H1 (cell line): ENCODE data around the gene CST9L. TPM values are rescaled to one million over a fixed set of nuclear protein-coding genes. Genes with fewer than 3 reads are reported as not detected.

ENCODE experiments used
- CTCF ChIA-PET: fragments of 300-600 bp; sonication (Branson Sonifier 250); formaldehyde crosslinking; loops from one replicate; lab custom pipeline; 2021; ENCODE audit not compliant: partially characterized antibody; lab: Charles Lee
- POLR2A ChIA-PET: fragments of 300-600 bp; sonication (Branson Sonifier 250); formaldehyde crosslinking; loops from one replicate; lab custom pipeline; 2021; ENCODE audit warnings: inconsistent platforms; ENCODE audit not compliant: partially characterized antibody; lab: Charles Lee
- DNase-seq, 2 experiments: peaks; one replicate each; pipeline versions ENCODE4 v3.0.0 to v3.0.0-alpha.2; 2010 to 2022; ENCODE audit warnings: low spot score in 2 of 2, low read depth in 1 of 2, mixed read lengths in 1 of 2
- FAIRE-seq: peaks from 2 replicates; lab custom pipeline; 2011; peaks lifted over from hg19 to GRCh38; lab: Jason Lieb, UNC
- H2AFZ ChIP-seq: 2 replicates; pipeline ENCODE4 v1.8.1; 2012; ENCODE audit warnings: low read length, inconsistent platforms
- H2AK5ac ChIP-seq: 2 replicates; pipeline ENCODE4 v1.6.1; 2013; ENCODE audit warnings: low read depth, low read length
- H2BK120ac ChIP-seq: replicated peaks from 2 replicates; pipeline ENCODE3; 2013; ENCODE audit warnings: low read depth, low read length, inconsistent platforms
- H2BK12ac ChIP-seq: 2 replicates; pipeline ENCODE4 v1.6.1; 2013; ENCODE audit warnings: low read depth, low read length
- H2BK15ac ChIP-seq: 2 replicates; pipeline ENCODE4 v1.6.1; 2013; ENCODE audit warnings: low read length
- H2BK20ac ChIP-seq: 2 replicates; pipeline ENCODE4 v1.6.1; 2013; ENCODE audit warnings: low read length
- H2BK5ac ChIP-seq: 2 replicates; pipeline ENCODE4 v1.6.1; 2013; ENCODE audit warnings: low read depth, low read length
- H3K14ac ChIP-seq: 2 replicates; pipeline ENCODE4 v1.6.1; 2013; ENCODE audit warnings: inconsistent platforms; ENCODE audit not compliant: insufficient read length
- H3K18ac ChIP-seq: 2 replicates; pipeline ENCODE4 v1.6.1; 2013; ENCODE audit warnings: low read length; ENCODE audit errors: extremely low read depth
- H3K23ac ChIP-seq: 2 replicates; pipeline ENCODE4 v1.6.1; 2013; ENCODE audit warnings: inconsistent platforms; ENCODE audit not compliant: insufficient read length
- H3K23me2 ChIP-seq: 2 replicates; pipeline ENCODE4 v1.6.1; 2013; ENCODE audit warnings: low read depth, low read length
- H3K27ac ChIP-seq: 2 replicates; pipeline ENCODE4 v1.6.1; 2011; ENCODE audit warnings: low read depth, low read length, inconsistent platforms
- H3K27me3 ChIP-seq, 4 experiments: replicated peaks in 1 of 4; 1 replicate in 1 of 4; 2 replicates in 3 of 4; pipeline versions ENCODE4 v1.6.1 to v1.8.1; 2011 to 2013; ENCODE audit warnings: low read length in 3 of 4, mild to moderate bottlenecking in 3 of 4, inconsistent platforms in 2 of 4, mixed read lengths in 2 of 4, moderate library complexity in 1 of 4; ENCODE audit not compliant: control insufficient read depth in 3 of 4, insufficient read depth in 3 of 4; ENCODE audit errors: extremely low read depth in 1 of 4
- H3K36me3 ChIP-seq, 4 experiments: 2 replicates each; pipeline versions ENCODE4 v1.6.1 to v1.8.1; 2011 to 2013; ENCODE audit warnings: mild to moderate bottlenecking in 4 of 4, low read length in 3 of 4, moderate library complexity in 2 of 4, control low read depth in 1 of 4, inconsistent platforms in 1 of 4; ENCODE audit not compliant: insufficient read depth in 4 of 4, control insufficient read depth in 2 of 4
- H3K4ac ChIP-seq: replicated peaks from 2 replicates; pipeline ENCODE3; 2013; ENCODE audit warnings: low read length, low read depth, mixed read lengths, inconsistent platforms; ENCODE audit not compliant: insufficient read length
- H3K4me1 ChIP-seq, 4 experiments: replicated peaks in 1 of 4; 1 replicate in 1 of 4; 2 replicates in 3 of 4; pipeline versions ENCODE4 v1.6.1 to v1.8.1; 2011 to 2013; ENCODE audit warnings: low read length in 3 of 4, inconsistent platforms in 2 of 4, mixed read lengths in 1 of 4; ENCODE audit not compliant: insufficient read depth in 4 of 4, control insufficient read depth in 3 of 4
- H3K4me2 ChIP-seq, 2 experiments: 2 replicates each; pipeline versions ENCODE4 v1.6.1 to v1.8.1; 2011 to 2013; ENCODE audit warnings: low read depth in 2 of 2, low read length in 2 of 2, control low read depth in 1 of 2, inconsistent platforms in 1 of 2, mild to moderate bottlenecking in 1 of 2; ENCODE audit not compliant: insufficient read depth in 1 of 2
- H3K4me3 ChIP-seq, 4 experiments: fragments of 200-600, 300-600 bp in 1 of 4; sonication (generic), shearing (Covaris generic), sonication (Bioruptor Twin) in 1 of 4; 2 replicates each; pipeline versions ENCODE4 v1.5.1 to v1.8.1; 2011 to 2016; ENCODE audit warnings: low read length in 4 of 4, low read depth in 3 of 4, control low read depth in 2 of 4, inconsistent platforms in 2 of 4, mild to moderate bottlenecking in 2 of 4, mixed read lengths in 1 of 4, moderate library complexity in 1 of 4; ENCODE audit not compliant: insufficient read depth in 2 of 4; ENCODE audit errors: extremely low read depth in 1 of 4
- H3K56ac ChIP-seq: replicated peaks from 2 replicates; pipeline ENCODE3; 2013; ENCODE audit warnings: low read depth, mild to moderate bottlenecking, mixed read lengths, low read length, inconsistent platforms; ENCODE audit not compliant: insufficient read length
- H3K79me1 ChIP-seq: 2 replicates; pipeline ENCODE4 v1.6.1; 2013; ENCODE audit warnings: low read depth, low read length, control low read depth
- H3K79me2 ChIP-seq, 2 experiments: 2 replicates each; pipeline versions ENCODE4 v1.6.1 to v1.8.1; 2012 to 2013; ENCODE audit warnings: low read length in 2 of 2, mild to moderate bottlenecking in 2 of 2, inconsistent platforms in 1 of 2; ENCODE audit not compliant: insufficient read depth in 2 of 2, control insufficient read depth in 1 of 2
- H3K9ac ChIP-seq, 4 experiments: replicated peaks in 1 of 4; 1 replicate in 1 of 4; 2 replicates in 3 of 4; pipeline versions ENCODE4 v1.6.1 to v1.8.1; 2011 to 2013; ENCODE audit warnings: low read depth in 3 of 4, low read length in 3 of 4, control low read depth in 2 of 4, mild to moderate bottlenecking in 2 of 4, moderate library complexity in 2 of 4, inconsistent platforms in 1 of 4; ENCODE audit errors: extremely low read depth in 1 of 4
- H3K9me3 ChIP-seq, 2 experiments: 2 replicates each; pipeline versions ENCODE4 v1.6.1 to v1.8.1; 2012 to 2013; ENCODE audit warnings: mild to moderate bottlenecking in 2 of 2, moderate library complexity in 2 of 2, control low read depth in 1 of 2, inconsistent platforms in 1 of 2, low read depth in 1 of 2, low read length in 1 of 2, mixed read lengths in 1 of 2; ENCODE audit not compliant: insufficient read depth in 2 of 2
- H4K20me1 ChIP-seq, 2 experiments: replicated peaks in 1 of 2; 2 replicates each; pipeline versions ENCODE3 to v1.8.1; 2011 to 2013; ENCODE audit warnings: inconsistent platforms in 2 of 2, low read length in 2 of 2, mild to moderate bottlenecking in 1 of 2; ENCODE audit not compliant: insufficient read depth in 2 of 2, control insufficient read depth in 1 of 2
- H4K5ac ChIP-seq: 2 replicates; pipeline ENCODE4 v1.6.1; 2013; ENCODE audit warnings: low read length, low read depth, mixed read lengths, inconsistent platforms; ENCODE audit not compliant: insufficient read length
- H4K8ac ChIP-seq: 2 replicates; pipeline ENCODE4 v1.8.0; 2013; ENCODE audit warnings: mild to moderate bottlenecking, moderate library complexity, low read length, inconsistent platforms; ENCODE audit not compliant: insufficient read depth; ENCODE audit errors: extremely low read depth
- H4K91ac ChIP-seq: replicated peaks from 2 replicates; pipeline ENCODE3; 2013; ENCODE audit warnings: low read length, mixed read lengths, inconsistent platforms; ENCODE audit not compliant: insufficient read length
- EGR1 ChIP-seq: IDR thresholded peaks from 2 replicates; pipeline ENCODE4 v1.6.1; 2011; ENCODE audit warnings: low read depth, low read length, borderline replicate concordance
- EP300 ChIP-seq, 2 experiments: IDR thresholded peaks; 1 replicate in 1 of 2; 2 replicates in 1 of 2; pipeline ENCODE4 v1.6.1; 2011 to 2012; ENCODE audit warnings: low read depth in 2 of 2, low read length in 2 of 2, mild to moderate bottlenecking in 2 of 2, borderline replicate concordance in 1 of 2, inconsistent platforms in 1 of 2, moderate library complexity in 1 of 2
- GTF2F1 ChIP-seq: IDR thresholded peaks from 2 replicates; pipeline ENCODE4 v1.6.1; 2012; ENCODE audit warnings: low read depth, low read length, improper control_type of control experiment, borderline replicate concordance
- MAFK ChIP-seq: IDR thresholded peaks from 2 replicates; pipeline ENCODE4 v1.6.1; 2012; ENCODE audit warnings: low read depth, mild to moderate bottlenecking, improper control_type of control experiment, low read length
- RFX5 ChIP-seq: IDR thresholded peaks from 2 replicates; pipeline ENCODE4 v1.6.1; 2011; ENCODE audit warnings: low read depth, low read length, improper control_type of control experiment, borderline replicate concordance
- RNF2 ChIP-seq: fragments of 200-900, 300-1000 bp; sonication (generic); IDR thresholded peaks from 2 replicates; pipeline ENCODE4 v1.7.1; 2016; ENCODE audit warnings: borderline replicate concordance, low read depth, mild to moderate bottlenecking, antibody characterized with exemption, low read length; ENCODE audit not compliant: poor library complexity, severe bottlenecking; ENCODE audit errors: missing control alignments
- SP1 ChIP-seq: IDR thresholded peaks from 2 replicates; pipeline ENCODE4 v1.6.1; 2011; ENCODE audit warnings: low read depth, low read length
- polyA plus RNA-seq, 7 experiments: library from polyadenylated mRNA; depleted of rRNA in 3 of 7; stranded (reverse) in 5 of 7; unstranded in 2 of 7; fragments of >200 nt in 5 of 7; fragments of 200-250 nt in 2 of 7; gene quantifications; 1 replicate in 5 of 7; 2 replicates in 1 of 7; 4 replicates in 1 of 7; pipeline versions ENCODE4 v1.2.1 to v1.2.3, GENCODE V29; 2011 to 2013; ENCODE audit warnings: missing spikeins in 2 of 7, mixed read lengths in 2 of 7
- total RNA-seq: library from RNA; stranded (reverse); fragmentation: NEBNext Ultra II Directional; extraction: Animal tissue kit (Norgen Biotek cat#: 25700); gene quantifications from 2 replicates; pipeline ENCODE4 v1.2.1, GENCODE V29; 2021
- TF ChIP-seq, protein P1 (sequence below): IDR thresholded peaks from 2 replicates; pipeline ENCODE4 v1.6.1; 2012; ENCODE audit warnings: inconsistent platforms
- TF ChIP-seq, protein P2 (sequence below): IDR thresholded peaks from 2 replicates; pipeline ENCODE4 v1.6.1; 2012; ENCODE audit warnings: inconsistent platforms

Gene CST9L
- total and polyA plus RNA-seq, 2 of the 8 experiments (the other 6 are each of a cell fraction or from before 2014, with no cell fraction given), result not detected

DNA sequence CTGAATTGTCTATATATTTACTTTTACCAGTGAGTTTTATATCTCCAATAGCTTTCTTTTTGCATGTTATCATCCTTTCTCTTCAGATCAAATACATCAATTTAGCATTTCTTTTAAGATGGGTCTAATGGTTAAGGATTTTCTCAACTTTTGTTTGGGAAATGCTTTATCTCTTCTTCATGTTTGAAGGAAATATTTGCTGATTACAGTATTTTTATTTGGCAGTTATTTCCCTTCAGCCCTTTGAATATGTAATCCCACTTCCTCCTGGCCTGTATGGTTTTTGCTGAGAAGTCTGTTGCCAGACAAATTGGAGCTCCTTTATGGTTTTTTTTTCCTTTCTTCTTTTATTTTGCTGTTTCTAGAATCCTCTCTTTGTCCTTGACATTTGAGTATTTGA, 6.7 kb upstream of the CST9L start:
- H4K20me1 ChIP-seq, result no peaks in the 10 kb centered on the region
- H3K27ac ChIP-seq, result no peak overlapping the region
- no peak overlapping the region for H3K56ac ChIP-seq
- no peak overlapping the region for H2BK12ac ChIP-seq
- H4K91ac ChIP-seq, result no peak overlapping the region
- H4K5ac ChIP-seq, result no peak overlapping the region
- H2AK5ac ChIP-seq, result no peak overlapping the region
- TF ChIP-seq EP300 (IDR thresholded peaks at IDR 0.05; ENCODE audit: borderline replicate concordance in 1 of 2, low read depth in 2 of 2, low read length in 2 of 2) (no peak), SP1 (no peak), MAFK (no peak), RNF2 (no peak), RFX5 (no peak), GTF2F1 (no peak), EGR1 (no peak)
- TF ChIP-seq, protein P1, sequence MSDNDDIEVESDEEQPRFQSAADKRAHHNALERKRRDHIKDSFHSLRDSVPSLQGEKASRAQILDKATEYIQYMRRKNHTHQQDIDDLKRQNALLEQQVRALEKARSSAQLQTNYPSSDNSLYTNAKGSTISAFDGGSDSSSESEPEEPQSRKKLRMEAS, result no peak
- TF ChIP-seq, protein P2, sequence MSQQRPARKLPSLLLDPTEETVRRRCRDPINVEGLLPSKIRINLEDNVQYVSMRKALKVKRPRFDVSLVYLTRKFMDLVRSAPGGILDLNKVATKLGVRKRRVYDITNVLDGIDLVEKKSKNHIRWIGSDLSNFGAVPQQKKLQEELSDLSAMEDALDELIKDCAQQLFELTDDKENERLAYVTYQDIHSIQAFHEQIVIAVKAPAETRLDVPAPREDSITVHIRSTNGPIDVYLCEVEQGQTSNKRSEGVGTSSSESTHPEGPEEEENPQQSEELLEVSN, result no peak
- H3K9me3 ChIP-seq, result no peaks in the 10 kb centered on the region
- no peak overlapping the region for H2BK120ac ChIP-seq
- H3K79me2 ChIP-seq, result no peaks in the 10 kb centered on the region
- FAIRE-seq, result no peak
- ChIA-PET POLR2A (no interaction called here), CTCF (no interaction called here)
- no peak overlapping the region for H3K18ac ChIP-seq
- H3K23me2 ChIP-seq, result no peaks in the 10 kb centered on the region
- no peak for DNase-seq
- H3K36me3 ChIP-seq, result no peaks in the 10 kb centered on the region
- no peak overlapping the region for H2BK15ac ChIP-seq
- no peak overlapping the region for H3K14ac ChIP-seq
- no peak overlapping the region for H3K4ac ChIP-seq
- no peak overlapping the region for H2BK5ac ChIP-seq
- H3K9ac ChIP-seq, result no peak overlapping the region
- H3K79me1 ChIP-seq, result no peaks in the 10 kb centered on the region
- no peak overlapping the region for H3K4me2 ChIP-seq
- H3K27me3 ChIP-seq, result no peaks in the 10 kb centered on the region
- H4K8ac ChIP-seq, result no peak overlapping the region
- H3K4me1 ChIP-seq, result no peaks in the 10 kb centered on the region
- no peak overlapping the region for H2BK20ac ChIP-seq
- H3K23ac ChIP-seq, result no peak overlapping the region
- no peak overlapping the region for H3K4me3 ChIP-seq
- no peak overlapping the region for H2AFZ ChIP-seq
